Thoracic aorta (tissue), 2 donors: ENCODE measurements around the gene CLCF1. TPM values are rescaled to one million over a fixed set of nuclear protein-coding genes. Genes with fewer than 3 reads are reported as not detected.
"Not testable (repeated sequence)": the region's sequence is repeated elsewhere in the genome, so short reads cannot be mapped to it uniquely, and the experiment has no call there.

ENCODE experiments used
- ATAC-seq: fragments of 150-250 bp; one replicate; pipeline ENCODE4 v1.8.0; 2017; ENCODE audit warnings: low read depth; ENCODE audit not compliant: insufficient number of reproducible peaks, low FRiP score
- DNase-seq: peaks from one replicate; pipeline ENCODE4 v3.0.0-alpha.2; 2020; ENCODE audit warnings: low spot score
- H3K27ac ChIP-seq, 2 donors: fragments of 200-600 bp; sonication (generic); 1 replicate in 1 of 2; 2 replicates in 1 of 2; pipeline ENCODE4 v1.5.1; 2016; ENCODE audit warnings: mild to moderate bottlenecking in 2 of 2, moderate library complexity in 2 of 2
- H3K27me3 ChIP-seq: fragments of 200-600 bp; sonication (generic); replicated peaks from 2 replicates; pipeline ENCODE4 v1.6.0; 2016; ENCODE audit warnings: mild to moderate bottlenecking; ENCODE audit not compliant: insufficient read depth
- H3K36me3 ChIP-seq: fragments of 200-600 bp; sonication (generic); one replicate; pipeline ENCODE4 v1.5.1; 2016
- H3K4me1 ChIP-seq, 2 donors: fragments of 200-600 bp; sonication (generic); 1 replicate in 1 of 2; 2 replicates in 1 of 2; pipeline versions ENCODE4 v1.5.1 to v1.6.0; 2016; ENCODE audit warnings: low read depth in 2 of 2, mild to moderate bottlenecking in 1 of 2; ENCODE audit not compliant: control insufficient read depth in 1 of 2
- H3K4me3 ChIP-seq: fragments of 200-600 bp; sonication (generic); 2 replicates; pipeline ENCODE4 v1.5.1; 2016; ENCODE audit warnings: mild to moderate bottlenecking
- H3K9me3 ChIP-seq: fragments of 200-600 bp; sonication (generic); 2 replicates; pipeline ENCODE4 v1.5.1; 2016
- CTCF ChIP-seq: fragments of 200-600 bp; sonication (generic); IDR thresholded peaks from one replicate; pipeline ENCODE4 v1.5.1; 2019; ENCODE audit warnings: antibody characterized with exemption
- total RNA-seq, 2 donors: library from RNA; depleted of rRNA; stranded (reverse); fragments of >200 nt; gene quantifications; one replicate each; pipeline versions ENCODE4 v1.1.0 to v1.2.3, GENCODE V29; 2016

Gene CLCF1
- total RNA-seq, 2 donors from 2014 or later, result 27.1 to 38.1 TPM

- DNase-seq (no peak), ATAC-seq (no peak)
- Histone ChIP-seq H3K4me3 (no peak overlapping the region), H3K4me1 (peaks cover 0 to 13% of the 10 kb centered on the region in 2 donors), H3K27ac (no peak overlapping the region), H3K9me3 (no peaks in the 10 kb centered on the region), H3K36me3 (no peaks in the 10 kb centered on the region), H3K27me3 (no peaks in the 10 kb centered on the region)
- TF ChIP-seq CTCF, result no peak
Measured at GRCh38 chr11:67322049-67322448, 51.3 kb downstream of the CLCF1 start.

GRCh38 chr11:67321313-67321871 is 52.0 kb downstream of the CLCF1 start:
- Histone ChIP-seq H3K27me3 (no peaks in the 10 kb centered on the region), H3K27ac (no peak overlapping the region), H3K4me3 (no peak overlapping the region), H3K36me3 (no peaks in the 10 kb centered on the region), H3K9me3 (no peaks in the 10 kb centered on the region), H3K4me1 (peaks cover 0 to 19% of the 10 kb centered on the region in 2 donors)
- DNase-seq (no peak), ATAC-seq (no peak)
- no peak for TF ChIP-seq CTCF

- no peak for TF ChIP-seq CTCF
- Histone ChIP-seq H3K27me3 (no peaks in the 10 kb centered on the region), H3K9me3 (no peaks in the 10 kb centered on the region), H3K36me3 (no peaks in the 10 kb centered on the region), H3K27ac (no peak overlapping the region), H3K4me1 (peaks cover 0 to 20% of the 10 kb centered on the region in 2 donors), H3K4me3 (no peak overlapping the region)
- ATAC-seq (no peak), DNase-seq (no peak)
Measured at GRCh38 chr11:67320691-67321090, 52.7 kb downstream of the CLCF1 start.

GRCh38 chr11:67320011-67320410 is 53.4 kb downstream of the CLCF1 start:
- H3K27ac ChIP-seq, result no peak overlapping the region
- H3K9me3 ChIP-seq, result no peaks in the 10 kb centered on the region
- ATAC-seq (no peak), DNase-seq (no peak)
- H3K4me1 ChIP-seq, result peaks cover 0 to 20% of the 10 kb centered on the region in 2 donors
- no peak for TF ChIP-seq CTCF
- no peaks in the 10 kb centered on the region for H3K27me3 ChIP-seq
- no peaks in the 10 kb centered on the region for H3K36me3 ChIP-seq
- H3K4me3 ChIP-seq, result no peak overlapping the region

GRCh38 chr11:67318876-67319275 is 54.5 kb downstream of the CLCF1 start:
- peaks cover 0 to 20% of the 10 kb centered on the region in 2 donors for H3K4me1 ChIP-seq
- not testable (repeated sequence) for H3K9me3 ChIP-seq, DNase-seq, H3K27me3 ChIP-seq, H3K27ac ChIP-seq, H3K4me3 ChIP-seq, H3K36me3 ChIP-seq, ATAC-seq
